ENCODE measurements around the gene CALCR.
"Not testable (repeated sequence)": the region's sequence is repeated elsewhere in the genome, so short reads cannot be mapped to it uniquely, and the experiment has no call there.

GRCh38 chr7:93491860-93492259, 82.7 kb downstream of the CALCR start:
- TF ChIP-seq, protein P1, sequence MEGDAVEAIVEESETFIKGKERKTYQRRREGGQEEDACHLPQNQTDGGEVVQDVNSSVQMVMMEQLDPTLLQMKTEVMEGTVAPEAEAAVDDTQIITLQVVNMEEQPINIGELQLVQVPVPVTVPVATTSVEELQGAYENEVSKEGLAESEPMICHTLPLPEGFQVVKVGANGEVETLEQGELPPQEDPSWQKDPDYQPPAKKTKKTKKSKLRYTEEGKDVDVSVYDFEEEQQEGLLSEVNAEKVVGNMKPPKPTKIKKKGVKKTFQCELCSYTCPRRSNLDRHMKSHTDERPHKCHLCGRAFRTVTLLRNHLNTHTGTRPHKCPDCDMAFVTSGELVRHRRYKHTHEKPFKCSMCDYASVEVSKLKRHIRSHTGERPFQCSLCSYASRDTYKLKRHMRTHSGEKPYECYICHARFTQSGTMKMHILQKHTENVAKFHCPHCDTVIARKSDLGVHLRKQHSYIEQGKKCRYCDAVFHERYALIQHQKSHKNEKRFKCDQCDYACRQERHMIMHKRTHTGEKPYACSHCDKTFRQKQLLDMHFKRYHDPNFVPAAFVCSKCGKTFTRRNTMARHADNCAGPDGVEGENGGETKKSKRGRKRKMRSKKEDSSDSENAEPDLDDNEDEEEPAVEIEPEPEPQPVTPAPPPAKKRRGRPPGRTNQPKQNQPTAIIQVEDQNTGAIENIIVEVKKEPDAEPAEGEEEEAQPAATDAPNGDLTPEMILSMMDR (IDR thresholded peaks at IDR 0.05) = not testable (repeated sequence)
- not testable (repeated sequence) for TF ChIP-seq POLR2A (IDR thresholded peaks at IDR 0.05)

Measured in stomach (tissue), 4 donors.